GM21447 (cell line): Measurements from ENCODE around the gene MDP1.
"Not testable (repeated sequence)": the region's sequence is repeated elsewhere in the genome, so short reads cannot be mapped to it uniquely, and the experiment has no call there.

ENCODE experiments used
- ATAC-seq: cut with Tn5 transposase; IDR thresholded peaks from one replicate; pipeline ENCODE4 v1.9.1; 2021; ENCODE audit not compliant: unreplicated experiment

The MDP1 gene

DNA sequence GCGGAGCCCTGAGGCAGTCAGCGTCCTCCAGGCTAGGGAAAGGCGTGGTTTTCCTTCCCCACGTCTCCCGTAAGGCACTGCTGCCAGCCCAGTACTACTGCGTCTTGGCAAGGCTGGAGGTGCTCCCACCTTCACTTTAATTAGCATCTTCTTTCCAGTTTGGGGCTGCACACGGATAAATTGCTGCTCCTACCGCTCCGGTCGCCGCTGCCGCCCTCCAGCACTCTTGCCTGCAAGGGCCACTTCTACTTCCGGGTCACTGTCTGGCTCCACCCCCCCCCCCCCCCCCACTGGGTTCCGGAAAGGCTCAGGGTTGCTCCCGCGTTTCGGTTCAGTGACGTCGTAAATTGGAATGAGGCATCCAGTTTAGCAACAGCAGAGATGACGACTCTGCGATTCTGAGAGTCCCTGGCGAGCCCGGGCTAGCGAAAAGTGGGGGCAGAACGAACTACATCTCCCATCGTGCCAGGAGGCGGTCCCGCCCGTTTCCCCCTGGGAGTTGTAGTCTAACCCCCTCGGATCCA lies 16.3 kb upstream of the MDP1 start, which contains the start of gene NEDD8:
NEDD8 (minus strand) TSS at position 247 of the 524 bp plus-strand sequence; CDS start at position 147, 100 bp downstream.
- peak; percentile 64 for ATAC-seq

DNA sequence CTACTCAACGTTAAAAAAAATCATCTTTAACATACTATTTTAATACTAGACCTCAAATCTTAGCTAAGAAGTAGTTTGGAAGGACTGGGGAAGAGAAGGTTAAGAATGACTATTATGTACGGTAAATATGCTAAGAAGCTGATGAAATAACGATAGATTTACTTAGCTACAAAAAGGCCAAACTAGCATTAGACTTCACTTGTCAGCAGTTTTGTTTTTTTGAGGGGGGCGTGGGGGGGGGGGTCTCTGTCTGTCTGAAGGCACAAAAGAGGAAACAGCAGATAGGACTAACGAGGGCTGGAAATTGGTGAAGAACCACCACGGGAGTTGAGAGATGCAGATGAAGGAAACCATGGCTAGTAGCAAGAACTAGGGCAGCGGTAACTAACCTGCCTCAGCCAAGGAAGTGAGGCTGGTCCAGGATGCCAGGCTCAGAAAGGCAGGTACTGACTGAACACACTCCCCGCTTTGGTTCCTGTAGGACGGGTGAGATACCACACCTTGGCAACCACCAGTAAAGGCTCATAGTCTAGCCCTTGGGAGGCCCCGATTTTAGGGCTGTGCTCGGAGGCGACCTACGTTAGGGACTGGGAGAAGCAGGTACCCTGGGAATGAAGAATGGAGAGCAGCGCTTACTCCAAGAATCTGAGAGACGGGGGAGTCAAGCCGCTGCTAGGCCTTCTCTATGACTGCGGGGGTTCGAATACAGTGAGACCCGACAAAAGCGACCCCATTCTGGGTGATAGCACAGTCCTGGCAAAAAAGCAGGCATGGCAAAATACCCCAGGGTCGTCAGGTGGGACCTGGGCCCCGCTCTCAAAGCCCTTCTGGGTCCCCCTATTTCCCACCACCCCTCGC lies 15.6 kb upstream of the MDP1 start:
- ATAC-seq = peak; percentile 7

DNA sequence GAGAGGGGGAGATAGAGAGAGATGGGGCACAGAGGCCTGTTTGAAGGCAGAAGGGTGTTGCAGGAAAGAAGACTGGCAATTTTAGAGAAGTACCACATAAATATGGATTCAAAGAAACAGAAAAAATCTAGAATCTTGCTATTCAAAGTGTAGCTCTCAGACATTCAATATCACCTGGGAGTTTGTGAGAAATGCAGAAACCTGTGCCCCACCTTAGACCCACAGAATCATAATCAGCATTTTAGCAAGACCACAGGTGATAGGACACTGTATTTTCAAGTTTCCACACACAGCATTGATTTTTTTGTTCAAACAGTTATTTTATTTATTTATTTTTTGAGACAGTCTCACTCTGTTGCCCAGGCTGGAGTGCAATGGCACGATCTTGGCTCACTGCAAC lies 13.0 kb upstream of the MDP1 start:
- no peak for ATAC-seq

DNA sequence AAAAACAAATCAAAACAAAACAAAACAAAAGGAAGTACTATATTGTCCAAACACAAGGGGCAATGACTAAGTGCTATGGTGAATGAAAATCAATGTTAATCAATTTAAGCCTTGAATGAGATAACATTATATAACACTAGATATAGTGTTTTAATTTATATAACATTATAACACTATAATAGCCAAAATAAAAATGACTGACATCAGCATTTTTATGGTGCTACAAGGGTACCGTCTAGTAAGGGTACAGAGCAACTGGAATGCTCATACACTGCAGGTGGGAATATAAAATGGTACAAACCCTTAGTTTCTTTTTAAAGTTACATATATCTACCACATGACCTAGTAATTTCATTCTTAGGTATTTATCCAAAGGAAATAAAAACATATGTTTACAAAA lies 10.6 kb upstream of the MDP1 start:
- ATAC-seq = no peak

DNA sequence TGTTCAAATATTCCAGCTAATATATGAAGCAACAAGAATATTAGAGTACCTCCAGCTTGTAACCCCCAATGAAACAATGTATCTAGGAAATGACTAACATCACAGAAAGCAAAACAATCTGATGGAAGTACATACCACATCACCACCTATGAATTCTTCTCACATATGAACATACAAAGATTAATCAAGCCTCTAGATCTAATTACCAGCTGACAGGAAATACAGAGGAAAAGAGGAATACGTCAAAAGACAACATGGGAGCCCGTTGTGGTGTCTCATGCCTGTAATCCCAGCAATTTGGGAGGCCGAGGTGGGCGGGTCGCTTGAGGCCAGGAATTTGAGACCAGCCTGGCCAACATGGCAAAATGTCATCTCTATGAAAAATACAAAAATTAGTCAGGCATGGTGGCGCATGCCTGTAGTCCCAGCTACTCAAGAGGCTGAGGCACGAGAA lies 8.8 kb upstream of the MDP1 start:
- no peak for ATAC-seq

DNA sequence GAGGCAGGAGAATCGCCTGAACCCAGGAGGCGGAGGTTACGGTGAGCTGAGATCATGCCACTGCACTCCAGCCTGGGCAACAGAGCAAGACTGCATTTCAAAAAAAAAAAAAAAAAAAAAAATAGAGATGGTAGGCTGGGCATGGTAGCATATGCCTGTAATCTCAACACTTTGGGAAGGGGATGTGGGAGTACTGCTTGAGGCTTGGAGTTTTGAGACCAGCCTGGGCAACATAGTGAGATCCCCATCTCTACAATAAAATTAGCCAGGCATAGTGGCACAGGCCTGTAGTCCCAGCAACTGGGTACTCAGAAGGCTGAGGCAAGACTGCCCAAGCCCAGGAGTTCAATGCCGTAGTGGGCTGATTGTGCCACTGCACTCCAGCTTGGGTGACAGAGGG lies 7.1 kb upstream of the MDP1 start:
- not testable (repeated sequence) for ATAC-seq

DNA sequence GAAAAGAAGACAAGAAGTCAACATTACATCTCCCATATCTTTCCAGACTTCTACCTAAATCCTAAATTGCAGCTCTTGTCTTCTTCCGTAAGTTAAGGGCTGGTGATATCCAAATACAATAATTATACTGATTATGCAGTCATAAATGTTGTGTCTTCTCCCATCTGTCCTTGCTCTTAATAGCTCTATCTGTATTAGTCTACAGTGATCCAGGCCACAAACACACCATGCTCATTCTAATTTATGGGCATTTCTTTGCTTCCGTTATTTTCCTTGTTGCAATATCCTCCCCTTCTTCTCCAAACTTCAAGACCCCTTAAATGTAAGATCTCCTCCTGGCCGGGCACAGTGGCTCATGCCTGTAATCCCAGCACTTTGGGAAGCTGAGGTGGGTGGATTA lies 3.7 kb upstream of the MDP1 start:
- ATAC-seq = no peak

DNA sequence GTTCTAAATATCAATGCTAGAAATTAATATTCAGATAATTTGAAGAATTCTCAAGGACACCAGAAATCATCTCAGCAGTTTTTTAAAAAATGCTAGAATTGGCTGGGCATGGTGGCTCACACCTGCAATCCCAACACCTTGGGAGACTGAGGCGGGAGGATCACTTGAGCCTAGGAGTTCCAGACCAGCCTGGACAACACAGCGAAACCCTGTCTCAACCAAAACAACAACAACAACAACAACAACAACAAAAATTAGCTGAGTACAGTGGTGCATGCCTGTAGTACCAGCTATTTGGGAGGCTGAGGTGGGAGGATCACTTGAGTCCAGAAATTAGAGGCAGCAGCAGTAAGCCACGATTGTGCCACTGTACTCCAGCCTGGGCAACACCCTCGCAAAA lies 3.2 kb upstream of the MDP1 start:
- ATAC-seq = no peak

DNA sequence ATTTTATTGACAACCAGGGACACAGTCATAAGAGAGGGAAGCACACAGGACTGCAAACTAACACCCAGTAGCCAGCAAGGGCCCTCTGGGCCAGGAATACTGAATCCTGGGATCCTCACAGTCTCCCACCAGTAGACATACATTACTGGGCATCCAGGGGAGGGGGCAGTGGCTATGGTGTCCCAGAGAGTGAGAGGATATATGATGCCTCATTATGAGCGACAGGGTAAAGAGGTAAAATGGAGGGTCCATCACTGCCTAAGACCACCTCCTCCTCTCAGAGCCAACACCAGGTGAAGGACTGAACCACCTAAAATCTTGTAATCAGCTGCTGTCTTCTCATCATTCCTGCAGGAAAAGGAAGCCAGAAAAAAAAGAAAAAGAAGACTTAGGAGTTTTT lies 1.0 kb upstream of the MDP1 start:
- ATAC-seq = not testable (repeated sequence)

DNA sequence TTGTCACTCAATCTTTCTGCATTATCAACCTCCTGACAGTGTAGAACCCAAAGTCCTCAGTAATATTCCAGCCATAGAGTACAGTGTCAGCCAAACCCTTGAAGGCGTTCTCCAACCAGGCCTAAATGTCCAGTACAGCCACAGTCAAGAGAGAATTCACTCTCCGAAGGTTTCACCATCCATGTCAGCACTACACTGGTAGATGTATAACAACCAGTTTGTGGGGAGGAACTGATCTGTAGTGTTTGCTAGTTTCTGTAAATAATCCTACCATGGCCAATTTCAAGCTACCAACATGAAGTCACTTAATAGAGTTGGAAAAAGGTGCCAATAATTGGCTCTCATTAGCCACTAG lies 456 bp upstream of the MDP1 start:
- no peak for ATAC-seq

DNA sequence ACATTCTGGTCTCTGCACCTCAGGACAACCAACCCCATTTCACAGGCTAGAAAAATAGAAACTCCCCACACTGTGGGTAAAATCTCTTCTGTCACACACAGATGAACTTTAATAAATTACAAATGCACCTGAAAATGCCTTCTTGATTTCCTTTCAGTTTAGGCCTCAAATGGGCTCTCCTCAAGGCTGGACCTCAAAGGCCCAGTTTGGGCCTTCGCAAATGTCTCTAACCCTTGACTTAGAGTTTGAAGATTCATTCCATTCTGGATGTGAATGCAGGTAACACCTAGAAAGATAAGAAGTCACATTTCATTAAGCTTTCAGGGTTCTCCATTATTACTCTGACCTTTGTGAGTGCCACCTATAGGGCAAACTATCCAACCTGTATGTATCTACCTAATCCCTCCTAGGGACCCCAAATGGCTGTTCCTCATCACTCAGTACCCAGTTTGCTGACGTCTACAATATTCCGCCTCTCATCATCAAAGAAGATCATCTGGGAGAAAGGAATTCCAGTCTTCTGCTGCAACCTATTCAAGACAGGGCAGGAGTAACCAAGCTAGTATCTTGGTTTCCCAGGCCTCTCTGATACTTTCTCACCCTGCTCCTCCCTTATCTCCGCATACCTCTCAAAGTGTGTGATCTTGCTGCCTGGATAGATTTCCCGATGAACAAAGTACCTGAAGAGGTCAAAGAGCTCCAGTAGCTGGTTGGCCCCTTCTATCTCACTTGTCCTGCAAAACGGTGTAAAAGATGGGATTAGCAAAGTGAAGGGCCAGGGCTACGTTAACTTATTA lies 1.8 kb downstream of the MDP1 start:
- ATAC-seq = no peak

DNA sequence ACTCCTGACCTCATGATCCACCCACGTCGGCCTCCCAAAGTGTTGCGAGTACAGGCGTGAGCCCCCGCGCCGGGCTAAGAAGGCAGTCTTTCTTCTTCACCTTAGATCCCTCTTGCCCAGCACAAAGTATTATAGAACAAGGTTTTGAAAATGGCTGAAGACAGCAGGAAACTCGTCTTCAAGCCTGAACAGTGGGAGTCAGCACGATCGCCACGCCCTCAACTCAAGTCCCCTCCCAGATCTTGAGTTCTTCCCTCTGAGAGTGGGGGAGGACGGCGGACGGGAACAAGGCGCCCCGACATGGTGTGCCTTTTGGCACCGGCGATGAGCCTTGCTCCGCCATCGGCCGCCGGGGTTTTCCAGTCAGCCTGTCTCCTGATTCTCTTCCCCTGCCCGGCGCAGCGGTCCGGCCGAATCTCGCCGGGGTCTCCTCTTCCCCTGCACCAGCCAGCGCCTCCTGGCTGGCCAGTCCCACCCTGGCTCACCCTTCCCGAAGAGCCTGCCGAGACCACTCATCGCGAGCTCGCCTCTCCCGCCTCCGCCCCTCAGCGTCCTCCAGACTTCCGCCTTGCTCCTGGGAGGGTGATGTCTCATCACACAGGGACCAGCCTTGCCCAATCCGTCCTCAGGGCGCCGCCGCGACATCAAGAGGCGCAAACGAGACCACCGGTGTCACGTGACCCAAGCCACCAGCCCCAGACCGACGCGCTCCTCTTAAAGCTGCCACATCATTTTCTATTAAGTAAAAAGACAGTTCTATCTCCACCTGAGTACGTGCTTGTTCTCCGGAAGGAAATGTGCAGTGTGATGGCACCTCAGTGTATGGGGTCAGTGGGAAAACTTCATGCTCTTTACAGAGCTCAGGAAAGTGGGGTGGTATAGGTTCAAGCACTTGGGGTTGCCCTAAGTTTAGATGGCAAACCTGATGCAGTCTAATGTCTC lies 2.7 kb downstream of the MDP1 start, which contains the start of gene CHMP4A:
CHMP4A (minus strand) TSS at position 565 of the 942 bp plus-strand sequence; CDS start at position 516, 49 bp downstream.
- ATAC-seq = peak; percentile 73

DNA sequence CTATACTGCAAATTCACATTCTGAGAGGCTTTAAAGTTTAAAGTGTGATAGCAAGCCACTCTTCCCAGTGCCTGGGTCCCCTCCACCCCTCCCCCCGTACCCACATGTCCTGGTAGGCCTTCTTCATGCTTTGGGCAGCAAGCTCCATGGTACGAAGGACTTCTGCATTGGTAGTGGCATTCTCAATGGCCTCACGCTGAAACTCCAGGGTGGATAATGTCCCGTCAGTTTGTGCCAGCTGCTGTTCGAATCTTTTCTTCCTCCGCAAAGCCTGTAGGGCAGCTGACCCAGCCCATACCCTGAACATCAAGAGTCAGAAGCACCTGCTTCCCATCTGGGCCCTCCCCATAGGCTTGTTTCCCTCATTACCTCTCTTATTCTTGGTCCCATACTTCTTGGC lies 4.6 kb downstream of the MDP1 start:
- no peak for ATAC-seq

DNA sequence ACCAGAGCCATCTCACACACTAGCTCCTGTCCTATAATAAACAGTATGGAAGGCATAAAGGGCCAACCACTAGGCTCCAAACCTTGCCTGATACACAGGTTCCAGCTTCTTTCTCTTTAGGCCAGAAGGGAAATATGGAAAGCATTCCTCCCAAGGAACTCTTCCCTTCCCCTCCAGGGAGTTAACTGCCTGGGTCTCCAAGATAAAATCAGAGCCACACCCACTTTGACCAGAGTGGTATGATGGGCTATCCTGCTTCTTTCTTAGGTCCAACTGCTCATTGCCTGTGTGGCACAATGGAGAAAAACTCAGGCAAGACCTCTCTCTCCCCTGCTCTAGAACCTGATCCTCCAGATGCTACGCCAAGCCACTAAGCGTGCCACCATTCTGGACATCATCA lies 8.2 kb downstream of the MDP1 start:
- no peak for ATAC-seq

DNA sequence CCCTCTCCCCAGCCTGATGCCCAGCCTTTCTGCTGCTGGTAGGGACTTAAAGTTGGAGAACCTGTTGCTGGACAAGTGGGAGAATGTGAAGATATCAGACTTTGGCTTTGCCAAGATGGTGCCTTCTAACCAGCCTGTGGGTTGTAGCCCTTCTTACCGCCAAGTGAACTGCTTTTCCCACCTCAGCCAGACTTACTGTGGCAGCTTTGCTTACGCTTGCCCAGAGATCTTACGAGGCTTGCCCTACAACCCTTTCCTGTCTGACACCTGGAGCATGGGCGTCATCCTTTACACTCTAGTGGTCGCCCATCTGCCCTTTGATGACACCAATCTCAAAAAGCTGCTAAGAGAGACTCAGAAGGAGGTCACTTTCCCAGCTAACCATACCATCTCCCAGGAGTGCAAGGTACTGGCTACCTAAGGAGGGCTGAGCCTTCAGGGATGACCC lies 8.7 kb downstream of the MDP1 start:
- no peak for ATAC-seq

DNA sequence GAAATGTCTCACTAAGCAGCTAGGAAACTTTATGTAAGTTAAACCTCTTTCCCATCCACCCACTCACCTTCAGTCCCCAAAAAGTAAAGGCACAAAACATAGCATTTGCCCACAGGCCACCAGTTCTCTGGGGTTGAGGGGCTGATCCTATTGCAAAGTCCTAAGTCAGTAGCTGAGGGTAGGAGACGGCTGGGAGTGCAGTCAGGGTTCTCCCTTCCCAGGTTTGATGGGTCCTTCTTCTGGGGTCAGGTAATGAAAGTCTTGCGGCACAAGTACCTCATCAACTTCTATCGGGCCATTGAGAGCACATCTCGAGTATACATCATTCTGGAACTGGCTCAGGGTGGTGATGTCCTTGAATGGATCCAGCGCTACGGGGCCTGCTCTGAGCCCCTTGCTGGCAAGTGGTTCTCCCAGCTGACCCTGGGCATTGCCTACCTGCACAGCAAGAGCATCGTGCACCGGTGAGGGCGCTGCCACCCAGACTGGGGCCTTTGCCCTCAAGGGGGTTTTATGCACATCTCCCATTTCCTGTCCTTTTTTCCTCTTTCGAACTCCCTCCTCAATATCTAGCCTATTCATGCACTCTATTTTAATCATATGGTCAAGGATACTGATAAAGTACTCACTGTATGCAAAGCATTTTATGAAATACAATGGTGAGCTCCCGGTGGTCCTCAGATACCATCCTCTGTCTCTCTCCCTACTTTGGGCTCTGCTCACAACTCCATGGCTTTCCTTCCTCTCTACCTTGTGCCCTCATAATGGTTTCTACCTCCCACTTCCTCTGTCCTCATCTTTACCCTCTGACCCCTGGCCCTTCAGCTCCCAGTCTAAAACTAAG lies 9.4 kb downstream of the MDP1 start:
- ATAC-seq = no peak

DNA sequence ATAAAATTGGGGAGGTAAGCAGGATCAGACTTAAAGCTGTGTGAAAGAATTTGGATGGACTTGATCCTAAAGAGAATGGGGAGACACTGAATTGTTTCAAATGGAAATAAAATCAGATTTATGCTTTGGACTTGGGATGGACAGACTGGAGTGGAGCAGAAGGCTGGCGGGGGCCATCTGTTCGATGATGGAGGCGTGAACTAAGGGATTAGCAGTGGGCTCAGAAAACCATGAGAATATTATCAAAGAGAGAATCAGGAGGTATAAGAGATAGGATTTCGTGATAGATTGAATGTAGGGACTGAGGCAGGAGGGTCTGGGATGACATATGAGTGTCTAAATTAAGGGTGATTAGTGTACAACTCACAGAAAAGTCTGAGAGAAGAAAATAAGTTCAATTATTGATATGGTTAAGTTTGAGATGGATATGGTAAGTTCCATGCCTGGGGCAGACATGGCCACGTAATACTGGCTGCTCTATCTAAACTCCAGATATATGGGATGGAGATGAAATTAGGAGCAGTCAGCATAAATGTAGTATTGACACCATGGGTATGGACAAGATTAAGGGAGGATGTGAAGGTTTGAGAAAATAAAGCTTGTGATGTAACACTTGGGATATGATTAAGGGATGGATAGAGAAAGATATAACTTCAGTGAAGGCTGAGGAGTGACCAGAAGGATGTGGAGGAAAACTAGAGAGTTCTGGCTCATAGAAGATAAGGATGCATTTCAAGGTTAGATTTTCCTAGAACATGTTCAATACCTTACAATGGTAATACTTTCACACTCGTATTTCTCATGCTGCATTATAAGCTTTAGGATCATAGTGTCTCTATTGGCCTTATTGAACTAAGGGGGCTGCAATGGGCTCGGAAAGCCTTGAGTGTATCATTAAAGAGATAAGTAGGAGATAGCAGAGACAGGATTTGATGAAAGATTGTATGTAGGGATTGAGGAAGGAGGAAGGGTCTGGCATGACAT lies 11.4 kb downstream of the MDP1 start:
- no peak for ATAC-seq

DNA sequence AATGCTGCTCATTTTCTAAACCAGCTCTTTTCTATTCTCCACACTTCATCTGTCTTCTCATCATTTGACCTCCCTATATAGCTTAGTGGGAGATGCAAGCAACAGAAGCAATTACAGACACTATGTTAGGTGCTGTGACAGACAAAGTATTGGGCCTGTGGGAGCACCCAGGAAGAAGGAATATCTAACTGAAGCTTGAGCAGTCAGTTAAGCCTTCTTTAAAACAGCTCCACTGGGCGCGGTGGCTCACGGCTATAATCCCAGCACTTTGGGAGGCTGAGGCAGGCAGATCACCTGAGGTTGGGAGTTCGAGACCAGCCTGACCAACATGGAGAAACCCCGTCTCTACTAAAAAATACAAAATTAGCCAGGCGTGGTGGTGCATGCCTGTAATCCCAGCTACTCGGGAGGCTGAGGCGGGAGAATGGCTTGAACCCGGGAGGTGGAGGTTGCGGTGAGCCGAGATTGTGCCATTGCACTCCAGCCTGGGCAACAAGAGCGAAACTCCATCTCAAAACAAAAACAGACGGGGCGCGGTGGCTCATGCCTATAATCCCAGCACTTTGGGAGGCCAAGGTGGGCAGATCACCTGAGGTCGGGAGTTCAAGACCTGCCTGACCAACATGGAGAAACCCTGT lies 12.5 kb downstream of the MDP1 start:
- ATAC-seq = not testable (repeated sequence)
